ENCODE data around the gene ARHGEF3.

Gene ARHGEF3

DNA sequence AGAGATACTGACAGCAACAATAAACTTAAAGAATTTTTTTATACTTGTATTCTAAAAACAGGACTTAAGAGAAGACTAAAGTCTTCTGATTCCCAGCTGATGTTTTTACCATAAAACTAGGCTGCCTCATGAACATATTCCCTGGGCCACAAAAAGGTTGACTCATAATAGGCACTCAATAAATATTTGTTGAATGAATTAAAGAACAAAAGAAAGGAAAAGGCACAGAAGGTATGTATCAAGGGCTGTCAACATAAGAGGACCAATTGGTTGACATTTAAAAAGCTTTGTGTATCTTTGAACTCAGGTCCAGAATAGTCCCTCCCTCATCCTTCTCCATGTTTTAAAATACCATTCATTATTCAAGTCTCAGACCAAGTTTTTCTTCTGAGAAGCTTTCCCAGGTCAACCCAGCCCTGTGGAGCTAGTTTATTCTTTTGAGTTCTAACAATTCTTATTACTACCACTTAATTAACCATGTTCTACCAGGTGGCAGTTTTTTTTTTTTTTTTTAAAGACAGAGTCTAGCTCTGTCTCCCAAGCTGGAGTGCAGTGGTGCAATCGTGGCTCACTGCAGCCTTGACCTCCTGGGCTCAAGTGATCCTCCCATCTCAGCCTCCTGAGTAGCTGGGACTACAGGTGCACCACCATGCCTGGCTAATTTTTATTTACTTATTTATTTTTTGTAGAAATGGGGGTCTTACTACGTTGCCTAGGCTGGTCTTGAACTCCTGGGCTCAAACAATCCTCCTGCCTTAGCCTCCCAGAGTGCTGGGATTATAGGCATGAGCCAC lies 17.5 kb upstream of the ARHGEF3 start:
- DNase-seq: no peak

DNA sequence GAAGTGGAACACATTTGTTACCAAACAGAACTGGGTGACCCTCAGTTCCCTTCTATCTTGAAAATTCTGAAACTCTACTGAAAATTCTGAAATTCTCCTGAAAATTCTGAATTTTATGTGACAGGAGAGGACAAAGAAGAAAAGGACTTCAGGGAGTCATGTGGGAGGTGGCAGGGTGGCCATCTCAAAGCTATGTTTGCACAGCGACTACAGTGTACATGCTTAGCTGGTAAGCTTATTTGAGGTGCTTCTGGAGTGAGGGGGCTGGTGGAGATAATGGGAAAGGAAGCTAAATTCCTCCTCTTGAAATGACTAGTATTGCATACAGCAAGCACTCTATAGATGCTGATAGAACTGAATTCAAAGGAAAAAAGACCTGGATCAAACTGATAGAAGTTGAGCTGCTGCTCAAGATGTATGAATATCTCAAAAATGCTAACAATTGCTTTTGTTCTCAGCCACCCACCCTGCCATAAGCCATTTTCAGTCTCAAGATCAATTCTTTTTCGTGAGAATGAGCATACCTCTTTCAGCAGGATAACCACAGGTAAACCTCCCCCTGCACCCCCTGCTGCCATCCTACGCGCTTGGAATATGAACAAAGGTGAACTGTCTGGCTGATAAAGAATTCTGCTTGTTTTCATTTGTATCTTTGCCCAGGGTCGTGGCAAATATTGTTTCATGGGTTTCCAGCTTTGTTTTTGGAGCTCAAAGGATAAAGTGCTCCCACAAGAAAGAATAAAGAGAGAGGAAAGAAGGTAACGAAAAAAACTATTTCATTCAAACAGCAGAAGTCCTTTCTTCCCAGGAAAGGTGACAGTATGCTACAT lies 16.6 kb upstream of the ARHGEF3 start:
- no peak for DNase-seq

DNA sequence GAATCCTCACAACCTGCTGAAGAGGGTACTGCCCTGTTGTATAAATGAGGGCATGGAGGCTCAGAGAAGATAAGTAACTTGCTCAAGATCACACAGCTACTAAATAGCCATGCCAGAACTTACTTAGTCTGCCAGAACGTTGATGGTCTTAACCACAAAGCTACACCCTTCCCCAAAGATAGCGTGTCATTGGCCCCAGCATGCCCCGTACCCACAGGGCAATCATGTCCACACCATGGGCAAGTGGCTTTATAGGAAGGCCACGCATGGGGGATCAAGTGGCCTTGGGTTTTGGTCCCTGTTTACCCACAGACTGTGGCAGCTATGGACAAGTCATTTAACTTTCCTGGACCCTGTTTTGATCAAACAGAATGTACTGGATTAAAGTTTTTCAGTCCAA lies 15.9 kb upstream of the ARHGEF3 start:
- DNase-seq: no peak

DNA sequence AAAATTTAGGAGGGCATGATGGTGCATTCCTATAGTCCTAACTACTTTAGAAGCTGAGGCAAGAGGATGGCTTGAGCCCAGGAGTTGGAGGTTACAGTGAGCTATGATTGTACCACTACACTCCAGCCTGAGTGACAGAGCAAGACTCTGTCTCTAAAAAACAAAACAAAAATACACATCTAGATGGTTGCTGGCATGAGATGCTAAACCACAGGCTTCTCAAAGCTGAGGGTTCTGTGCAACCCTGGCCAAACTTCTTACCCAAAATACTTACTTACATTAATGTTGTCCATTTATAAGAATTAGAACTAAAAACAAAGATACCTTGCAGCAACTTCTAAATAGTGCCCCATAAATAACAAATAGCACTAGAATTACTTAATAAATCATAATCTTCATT lies 14.3 kb upstream of the ARHGEF3 start:
- no peak for DNase-seq

DNA sequence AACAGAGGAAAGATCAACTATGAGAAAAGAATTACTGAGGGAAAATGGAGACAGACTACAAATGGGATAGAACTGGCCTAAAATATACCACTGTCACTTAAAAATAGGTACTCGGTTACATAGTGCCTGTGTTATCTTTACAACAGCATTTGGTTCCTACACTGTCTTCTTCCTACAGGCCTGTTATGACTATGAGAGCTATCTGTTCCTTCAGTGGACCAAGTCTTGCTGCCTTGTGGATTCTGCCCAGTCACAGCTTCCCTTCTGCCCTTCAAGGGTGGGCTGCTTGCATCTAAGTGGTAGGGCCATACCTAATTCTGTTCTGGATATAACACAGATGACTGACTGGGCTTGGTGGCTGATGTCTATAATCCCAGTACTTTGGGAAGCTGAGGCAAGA lies 13.8 kb upstream of the ARHGEF3 start:
- no peak for DNase-seq

DNA sequence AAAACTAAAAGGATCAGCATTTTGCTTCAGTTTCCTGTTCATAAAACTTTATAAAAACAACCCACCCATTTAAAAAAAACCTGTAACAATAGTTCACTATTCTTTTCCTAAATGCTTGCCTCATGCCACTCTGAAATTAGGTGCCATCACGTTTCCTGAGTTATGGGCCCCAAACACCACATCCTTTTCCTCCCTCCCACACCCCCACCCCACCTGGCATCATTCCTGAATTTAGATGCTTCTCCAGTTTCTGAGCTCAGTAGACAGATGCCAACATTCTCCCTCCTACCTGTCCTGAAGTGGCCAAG lies 11.9 kb upstream of the ARHGEF3 start:
- DNase-seq: no peak

DNA sequence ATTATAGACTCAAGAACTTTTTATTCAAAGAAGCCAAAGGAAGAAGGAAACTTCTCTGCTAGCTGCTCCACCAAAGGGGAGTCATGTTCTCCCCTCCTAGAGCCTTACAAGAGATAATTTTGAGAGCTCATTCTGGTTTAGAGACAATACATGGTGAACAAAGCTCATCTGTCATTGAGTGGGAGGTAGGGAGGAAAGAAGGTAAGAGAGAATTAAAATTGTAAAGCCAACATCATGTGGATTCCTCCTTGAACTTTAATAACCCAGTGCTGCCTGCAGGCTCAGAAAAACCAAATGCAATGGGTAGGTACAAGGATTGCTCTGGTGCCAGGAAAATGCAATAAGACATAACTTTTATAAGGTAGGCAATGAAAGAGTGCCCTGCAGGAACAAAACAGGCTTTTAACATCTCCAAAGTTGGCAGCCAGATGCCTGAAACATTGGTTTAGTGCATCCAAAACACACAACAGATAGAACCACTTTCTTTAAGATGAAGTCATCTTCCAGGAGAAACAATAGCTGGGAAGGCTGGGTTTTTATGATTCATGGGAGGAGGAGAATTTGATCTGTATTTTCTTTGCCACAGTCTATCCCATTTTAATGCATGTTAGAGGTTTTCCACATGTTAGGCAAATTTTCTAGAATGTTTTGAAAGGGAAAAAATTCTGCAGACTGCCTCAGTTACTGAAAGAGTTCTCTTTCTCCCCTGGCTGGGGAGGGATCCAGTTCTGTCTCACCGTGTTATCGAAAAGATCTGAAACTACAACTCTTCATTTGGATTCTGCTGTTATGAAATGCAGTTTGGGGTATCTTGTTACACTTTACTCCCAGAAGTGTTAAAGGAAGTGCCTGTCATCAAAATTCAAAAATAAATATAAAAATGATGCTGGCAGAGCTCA lies 11.3 kb upstream of the ARHGEF3 start:
- no peak for DNase-seq

DNA sequence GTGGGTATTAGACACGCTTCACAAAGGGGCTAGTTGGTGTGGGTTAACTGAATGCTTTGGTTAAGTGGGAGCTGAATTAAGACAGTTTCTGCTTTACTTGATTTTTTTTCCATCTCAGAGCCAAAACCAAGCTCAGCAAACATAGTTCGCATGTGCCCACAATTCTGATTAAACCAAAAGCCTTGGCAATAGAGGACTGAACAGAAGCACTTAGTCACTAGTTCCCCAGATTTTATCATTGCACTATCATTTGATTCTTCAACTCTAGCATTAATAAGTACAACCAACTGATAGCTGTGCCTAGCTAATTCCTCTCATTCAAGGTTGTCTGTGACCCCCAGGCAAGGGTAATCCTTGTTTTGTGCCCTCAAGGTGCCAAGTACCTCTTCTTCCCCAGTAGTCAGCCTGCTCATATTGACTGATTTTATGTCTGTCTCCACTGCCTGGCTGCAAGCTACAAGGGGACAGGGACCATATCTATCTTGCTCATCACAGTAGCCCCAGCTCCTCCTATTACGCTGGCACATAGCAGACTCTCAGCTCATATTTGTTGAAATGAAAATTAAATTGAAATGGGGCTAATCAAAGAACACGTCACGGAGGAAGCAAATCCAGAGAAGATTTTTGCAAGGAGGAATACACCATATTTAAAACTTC lies 9.9 kb upstream of the ARHGEF3 start:
- DNase-seq: no peak

DNA sequence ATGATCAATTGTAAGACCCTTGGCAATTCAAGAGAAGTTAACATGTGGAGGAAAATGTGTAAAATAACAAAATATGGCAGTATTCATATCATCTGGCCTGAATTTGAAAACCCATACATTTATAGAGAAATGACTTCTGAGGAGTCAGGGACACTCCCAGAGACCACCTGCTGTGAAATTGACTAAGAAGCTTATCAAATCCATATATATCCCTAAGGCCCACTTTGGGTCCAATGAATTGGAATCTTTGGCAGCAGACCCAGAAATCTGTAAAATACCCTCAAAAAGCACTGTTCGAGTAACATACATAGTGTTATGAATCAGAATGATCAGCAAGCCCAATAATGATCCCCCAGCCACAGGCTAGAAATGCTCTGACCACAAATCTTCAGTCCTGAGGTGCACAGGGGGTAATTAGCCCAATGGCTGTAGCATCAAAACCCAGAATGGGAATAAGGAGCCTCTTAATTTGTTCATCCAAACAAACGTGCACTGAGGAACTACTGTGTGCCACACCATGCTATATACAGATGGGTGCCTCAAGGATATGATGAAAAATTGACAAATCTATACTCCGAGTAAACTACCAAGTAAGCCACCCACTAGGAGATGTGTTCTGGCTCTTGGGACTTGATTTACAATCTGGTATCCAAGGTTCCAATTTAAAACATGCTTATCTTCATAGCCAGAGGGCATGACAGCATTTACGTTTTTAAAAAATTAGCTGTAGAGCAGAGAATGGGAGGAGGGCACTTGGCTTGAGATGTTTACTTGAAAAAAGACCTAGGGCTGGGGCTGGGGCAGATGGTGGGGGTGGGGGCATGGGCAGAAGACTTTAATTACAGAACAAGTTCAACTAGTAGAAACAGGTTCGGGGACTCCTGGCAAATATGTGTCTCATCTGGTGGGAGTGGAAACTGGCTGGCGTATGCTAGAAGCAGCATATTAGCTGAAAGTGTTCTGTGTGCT lies 9.1 kb upstream of the ARHGEF3 start:
- DNase-seq: no peak

DNA sequence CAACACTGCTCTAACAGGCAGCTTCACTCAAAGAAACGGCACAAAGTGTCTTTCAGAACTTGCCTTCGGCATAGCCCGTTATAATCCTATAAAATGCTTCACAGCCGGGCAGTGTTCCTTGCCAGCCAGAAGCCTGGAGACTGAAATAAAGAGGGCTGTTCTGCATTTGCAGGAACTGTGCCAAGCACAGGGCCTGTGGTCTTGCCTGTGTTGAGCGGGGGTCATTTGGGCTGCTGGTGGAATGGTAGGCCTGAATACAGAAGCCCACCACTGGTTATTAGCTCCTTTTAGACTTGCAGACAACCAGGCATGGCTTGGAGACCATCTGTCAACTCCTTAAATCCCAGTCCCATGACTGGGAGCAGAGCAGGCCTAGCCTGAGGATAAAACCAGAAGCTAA lies 4.7 kb upstream of the ARHGEF3 start:
- DNase-seq: no peak

DNA sequence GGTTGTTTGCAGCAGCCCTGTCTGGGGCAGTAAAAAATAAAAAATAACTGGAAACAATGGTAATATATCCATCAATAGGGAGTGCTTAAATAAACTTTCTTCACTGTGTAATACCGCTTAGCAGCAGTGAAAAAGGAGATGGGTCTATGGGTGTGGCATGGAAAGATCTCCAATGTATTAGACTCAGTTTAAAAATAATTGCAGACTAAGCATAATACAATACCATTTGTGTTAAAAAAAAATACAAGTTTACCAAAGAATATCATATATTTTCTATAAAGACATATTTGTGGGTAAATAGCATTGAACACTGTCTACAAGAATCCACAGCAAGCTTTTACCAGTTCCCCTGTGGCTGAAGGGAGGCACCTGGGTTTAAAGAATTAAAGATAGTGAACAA lies 1.0 kb upstream of the ARHGEF3 start:
- no peak for DNase-seq

DNA sequence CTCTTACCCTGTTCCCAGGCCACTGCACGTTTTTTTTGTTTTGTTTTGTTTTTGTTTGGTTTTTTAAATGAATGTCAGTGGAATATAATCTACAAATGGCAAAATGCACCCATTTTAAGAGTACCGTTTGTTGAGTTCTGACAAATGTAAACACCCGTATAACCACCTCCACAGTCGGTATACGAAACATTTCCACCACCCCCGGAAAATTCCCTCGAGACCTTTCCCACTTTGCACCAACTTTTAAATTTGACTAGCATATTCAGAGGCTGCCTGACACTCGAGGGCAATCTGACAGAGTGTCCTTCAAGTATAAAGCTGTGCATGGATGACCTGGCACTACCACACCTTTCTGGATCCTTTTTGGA lies 613 bp upstream of the ARHGEF3 start:
- no peak for DNase-seq

DNA sequence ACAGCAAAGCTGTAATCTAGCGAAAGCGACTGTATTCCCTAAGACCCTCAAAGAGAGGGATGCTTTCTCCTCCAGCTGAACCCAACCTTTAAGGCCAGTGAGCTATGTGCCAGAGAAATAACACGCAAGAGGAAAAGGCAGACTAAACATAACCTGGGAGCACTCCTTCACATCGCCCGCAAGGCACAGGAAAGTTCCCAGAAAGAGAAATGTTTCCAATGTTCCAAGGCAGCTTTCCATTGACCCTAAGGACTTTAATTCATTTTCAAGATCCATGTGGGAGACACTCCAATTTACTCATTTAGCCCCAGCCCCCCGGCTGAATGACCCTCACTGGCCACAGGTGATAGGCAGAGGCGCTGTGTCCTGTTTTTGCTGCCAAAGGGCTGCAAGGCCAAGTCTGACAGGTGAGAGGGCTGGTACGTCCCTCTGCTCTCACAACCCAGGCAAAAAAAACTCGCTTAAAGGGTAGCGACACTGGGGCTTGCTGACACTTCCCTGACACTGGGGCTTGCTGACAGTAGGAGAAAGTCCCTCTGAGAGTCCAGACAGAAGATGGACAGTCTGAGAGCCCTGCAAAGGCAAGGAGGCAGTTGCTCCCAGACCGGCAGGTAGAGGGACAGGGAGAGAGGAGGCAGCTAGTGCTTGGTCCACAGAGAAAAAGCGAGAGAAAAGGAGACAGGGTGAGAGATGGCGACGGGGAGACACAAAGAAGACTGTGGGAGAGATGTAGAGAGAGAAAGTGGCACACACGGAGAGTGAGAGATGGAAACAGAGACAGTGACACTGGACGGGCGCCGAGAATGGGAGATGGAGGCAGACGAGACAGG lies 702 bp downstream of the ARHGEF3 start:
- DNase-seq: no peak

DNA sequence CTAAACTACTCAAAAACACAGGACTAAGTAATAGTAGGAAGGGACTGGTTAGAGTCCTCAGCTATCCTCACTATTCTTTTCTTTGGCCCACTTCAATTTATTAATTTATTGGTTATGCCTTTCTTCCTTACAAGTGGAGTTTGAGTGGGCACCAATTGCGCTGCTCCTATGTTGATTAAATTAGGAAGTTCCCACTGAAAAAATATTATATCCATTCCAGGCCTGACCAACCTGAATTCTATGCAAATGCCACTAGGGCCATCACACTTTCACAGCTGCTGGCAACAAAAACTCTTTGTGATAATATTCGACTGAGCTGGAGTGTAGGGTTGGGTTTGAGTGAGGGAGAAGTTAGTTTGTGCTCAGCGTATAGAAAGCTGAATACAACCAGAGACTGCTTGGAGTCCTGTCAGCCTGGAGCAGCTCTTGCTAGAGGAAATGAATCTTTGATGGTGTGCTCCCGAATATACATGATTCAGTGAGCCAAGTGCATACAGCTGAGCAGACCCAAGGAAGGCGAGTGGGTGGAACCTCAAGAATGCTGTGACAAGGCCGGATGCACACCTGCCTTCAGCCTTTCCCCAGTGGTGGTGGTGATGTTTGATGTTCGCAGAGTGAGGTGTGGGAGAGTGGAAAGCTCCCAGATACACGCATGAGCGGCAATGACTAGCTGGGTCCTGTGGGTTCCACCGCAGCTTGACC lies 1.5 kb downstream of the ARHGEF3 start:
- DNase-seq: peak; percentile 51

DNA sequence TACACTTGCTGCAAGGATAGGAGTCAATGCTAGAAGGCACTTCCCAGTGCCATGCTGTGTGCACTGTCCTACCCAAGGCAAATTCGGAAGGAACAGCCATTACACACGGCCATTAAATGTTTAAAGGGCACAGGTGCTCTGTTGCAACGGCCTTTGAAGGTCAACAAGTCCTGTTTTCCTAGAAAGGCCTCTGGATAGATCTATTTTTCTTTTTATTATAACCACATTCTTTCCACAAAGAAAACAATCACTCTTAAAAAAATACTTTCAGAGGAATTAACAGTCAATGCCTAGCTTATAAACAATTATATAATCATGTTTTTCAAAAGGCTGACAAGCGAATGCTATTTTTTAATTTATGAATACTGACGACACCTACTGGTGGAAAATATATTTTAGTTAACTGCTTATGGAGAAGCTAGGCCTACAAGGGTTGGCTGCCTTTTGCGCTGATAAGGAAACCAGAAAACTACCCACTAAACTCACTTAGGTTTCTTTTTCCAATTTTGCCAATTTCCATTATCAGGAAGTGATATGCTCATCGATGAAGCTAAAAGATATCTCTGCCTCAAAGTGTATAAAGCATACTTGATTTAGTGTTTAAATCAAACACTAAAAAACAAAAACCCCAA lies 2.4 kb downstream of the ARHGEF3 start:
- DNase-seq: peak; percentile 77

DNA sequence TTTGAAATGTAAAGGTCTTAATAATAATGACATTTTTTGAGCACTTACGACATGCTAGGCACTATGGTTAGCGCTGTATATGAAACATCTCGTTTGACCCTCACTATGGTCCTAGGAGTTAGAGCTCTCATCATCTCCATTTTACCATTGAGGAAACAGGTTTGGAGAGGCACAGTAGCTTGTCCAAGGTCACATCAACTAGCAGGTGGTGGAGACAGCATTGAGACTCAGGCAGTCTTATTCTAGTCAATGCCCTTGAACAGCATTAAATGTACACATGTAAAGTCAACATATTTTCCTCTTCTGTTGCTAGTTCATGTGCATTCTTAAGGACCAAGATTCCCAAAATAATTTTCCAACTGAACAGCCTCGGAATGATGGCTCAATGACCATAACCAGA lies 4.8 kb downstream of the ARHGEF3 start:
- DNase-seq: no peak

DNA sequence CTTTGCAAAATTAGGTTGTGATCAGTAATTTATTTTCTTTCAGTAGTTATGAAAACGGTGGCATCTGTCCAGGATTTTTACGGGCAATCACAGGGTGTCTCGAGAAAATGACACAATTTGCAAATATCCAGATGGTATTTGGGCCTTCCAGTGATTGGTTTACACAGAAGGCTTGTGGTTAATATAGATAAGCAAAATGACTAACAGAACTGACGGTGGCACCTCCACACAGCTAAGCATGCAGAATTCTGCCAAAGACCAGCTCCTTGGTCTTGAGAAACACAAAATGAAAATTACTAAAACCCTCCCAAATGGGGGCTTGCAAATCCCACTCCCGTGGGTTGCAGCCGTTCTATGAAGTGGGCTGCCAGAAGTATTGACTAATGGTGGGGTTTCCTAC lies 5.5 kb downstream of the ARHGEF3 start:
- DNase-seq: no peak

DNA sequence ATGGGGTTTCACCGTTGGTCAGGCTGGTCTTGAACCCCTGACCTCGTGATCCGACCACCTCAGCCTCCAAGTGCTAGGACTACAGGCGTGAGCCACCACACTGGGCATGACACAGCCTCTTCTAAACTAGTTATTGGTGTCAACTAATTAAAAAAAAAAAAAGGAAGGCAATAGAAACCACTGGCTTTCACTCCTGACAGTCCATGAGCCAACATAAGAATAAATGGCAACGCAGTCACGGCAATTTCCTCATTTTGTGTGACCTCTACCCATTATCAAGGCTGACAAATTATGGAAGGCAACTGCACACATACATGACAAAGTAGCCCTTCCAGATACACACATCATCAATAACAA lies 5.9 kb downstream of the ARHGEF3 start:
- peak; percentile 95 for DNase-seq

DNA sequence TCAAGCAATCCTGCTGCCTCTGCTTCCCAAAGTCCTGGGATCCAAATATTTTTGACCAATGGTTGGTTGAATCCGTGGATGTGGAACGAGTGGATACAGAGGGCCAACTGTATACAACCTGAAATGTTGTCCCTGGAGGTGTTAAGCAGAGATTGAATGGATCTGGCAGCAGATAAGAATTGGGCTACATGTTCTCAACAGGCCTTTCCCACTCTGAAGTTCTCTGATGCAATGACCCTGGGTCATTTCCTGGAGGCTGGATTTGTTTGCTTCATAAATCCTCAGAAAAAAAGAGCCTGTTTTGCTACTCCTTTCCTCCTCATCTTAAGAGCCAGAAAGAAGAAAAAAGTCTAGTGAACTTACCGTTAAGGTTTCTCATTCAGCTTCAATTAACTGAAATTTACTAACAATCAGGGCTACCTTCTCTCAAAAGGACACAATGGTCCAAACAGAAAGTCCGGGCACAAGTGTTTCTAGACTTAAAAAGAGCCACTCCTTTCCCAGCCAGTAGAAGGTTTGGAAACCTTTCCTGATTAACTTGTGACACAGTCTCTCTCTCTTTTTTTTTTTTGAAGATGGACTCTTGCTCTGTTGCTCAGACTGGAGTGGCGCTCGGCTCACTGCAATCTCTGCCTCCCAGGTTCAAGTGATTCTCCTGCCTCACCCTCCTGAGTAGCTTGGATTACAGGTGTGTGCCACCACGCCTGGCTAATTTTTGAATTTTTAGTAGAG lies 6.5 kb downstream of the ARHGEF3 start:
- peak; percentile 37 for DNase-seq

Data from MV-4-11 (cell line).